GM21786 (cell line): Measurements from ENCODE around the gene EFNA4.
"Not testable (repeated sequence)": the region's sequence is repeated elsewhere in the genome, so short reads cannot be mapped to it uniquely, and the experiment has no call there.

ENCODE experiments used
- ATAC-seq: cut with Tn5 transposase; IDR thresholded peaks from one replicate; pipeline ENCODE4 v1.9.1; 2021; ENCODE audit not compliant: unreplicated experiment

EFNA4 gene

DNA sequence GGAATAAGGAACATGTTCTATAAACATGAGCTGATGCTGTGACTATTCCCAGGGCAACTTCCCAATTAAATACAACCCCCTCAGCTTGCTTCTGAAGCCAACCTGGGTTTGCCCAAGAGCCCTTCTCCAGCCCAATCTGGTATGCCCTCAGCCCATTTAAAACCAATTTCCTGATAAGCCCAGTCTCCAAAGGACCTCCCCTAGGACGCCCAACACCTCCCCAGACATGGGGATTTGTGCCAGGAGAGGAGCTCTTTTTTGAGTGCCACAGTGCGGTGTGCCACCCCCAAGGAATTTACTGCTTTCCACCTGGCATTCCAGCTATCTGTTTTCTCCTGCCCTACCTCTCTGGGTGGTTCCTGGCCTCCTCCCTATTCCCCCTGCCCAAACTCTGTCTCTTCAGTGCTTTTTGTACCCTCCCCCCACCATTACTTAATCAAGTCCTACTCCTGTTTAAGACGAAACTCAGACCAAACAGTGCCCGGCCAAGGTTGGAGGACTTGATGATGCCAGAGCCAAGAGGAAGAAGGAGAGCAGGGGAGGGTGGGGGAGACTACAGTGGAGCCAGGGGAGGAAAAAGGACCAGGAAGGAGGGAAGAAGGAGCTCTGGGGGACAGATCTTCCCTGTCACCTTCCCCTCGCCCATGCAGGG lies 52.7 kb downstream of the EFNA4 start:
- ATAC-seq = no peak

DNA sequence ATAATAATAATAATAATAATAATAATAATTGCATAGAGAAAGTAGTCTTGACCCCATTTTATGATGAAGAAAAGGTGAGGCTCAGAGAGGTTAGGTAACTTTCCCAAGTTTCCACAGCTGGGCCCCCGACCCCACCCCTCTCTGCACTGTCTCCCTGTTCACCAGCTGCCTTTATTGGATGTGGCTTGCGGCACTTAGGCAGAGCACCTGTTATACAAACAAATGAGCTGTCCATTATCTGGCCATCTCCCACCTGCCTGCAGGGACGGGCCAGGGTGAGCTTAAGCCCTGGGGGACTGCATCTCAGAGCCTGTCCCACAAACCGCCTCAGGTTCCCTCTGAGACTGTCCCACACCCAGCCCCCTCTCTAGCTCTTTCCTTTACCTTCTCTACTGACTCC lies 54.1 kb downstream of the EFNA4 start:
- no peak for ATAC-seq

DNA sequence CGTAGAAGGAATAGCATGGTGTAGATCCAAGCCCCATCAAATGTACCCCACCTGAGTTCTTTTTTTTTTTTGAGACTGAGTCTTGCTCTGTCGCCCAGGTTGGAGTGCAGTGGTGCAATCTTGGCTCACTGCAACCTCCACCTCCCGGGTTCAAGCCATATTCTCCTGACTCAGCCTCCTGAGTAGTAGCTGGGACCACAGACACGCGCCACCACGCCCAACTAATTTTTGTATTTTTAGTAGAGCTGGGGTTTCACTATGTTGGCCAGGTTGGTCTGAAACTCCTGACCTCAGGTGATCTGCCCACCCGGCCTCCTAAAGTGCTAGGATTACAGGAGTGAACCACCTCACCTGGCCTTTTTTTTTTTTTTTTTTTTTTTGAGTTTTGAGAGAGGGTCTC lies 54.5 kb downstream of the EFNA4 start:
- ATAC-seq = not testable (repeated sequence)
